Measurements from ENCODE around the gene CASP7. TPM values are rescaled to one million over a fixed set of nuclear protein-coding genes. Genes with fewer than 3 reads are reported as not detected.

The CASP7 gene
- total RNA-seq, 1 donor from 2014 or later, result 9.9 TPM

- no peak overlapping the region for H3K27ac ChIP-seq (replicated peaks)
- TF ChIP-seq CTCF (IDR thresholded peaks at IDR 0.05; ENCODE audit: borderline replicate concordance), result no peak
- intact Hi-C loops (cut with micrococcal nuclease), result no loop called here
- DNase-seq, result no peak
- no peaks in the 10 kb centered on the region for H3K9me3 ChIP-seq (replicated peaks)
- H3K36me3 ChIP-seq, result peaks cover 36% of the 10 kb centered on the region
- no peak overlapping the region for H3K4me3 ChIP-seq
- H3K27me3 ChIP-seq (ENCODE audit: low read depth), result no peaks in the 10 kb centered on the region
- H3K4me1 ChIP-seq, result peaks cover 3% of the 10 kb centered on the region
Observed at GRCh38 chr10:113732160-113732881, 52.6 kb downstream of the CASP7 start.

GRCh38 chr10:113732966-113733365 lies 53.3 kb downstream of the CASP7 start:
- Histone ChIP-seq H3K27me3 (ENCODE audit: low read depth) (no peaks in the 10 kb centered on the region), H3K4me3 (no peak overlapping the region), H3K36me3 (peaks cover 31% of the 10 kb centered on the region), H3K27ac (replicated peaks) (no peak overlapping the region), H3K4me1 (peaks cover 3% of the 10 kb centered on the region), H3K9me3 (replicated peaks) (no peaks in the 10 kb centered on the region)
- intact Hi-C loops (cut with micrococcal nuclease), result no loop called here
- no peak for TF ChIP-seq CTCF (IDR thresholded peaks at IDR 0.05; ENCODE audit: borderline replicate concordance)
- DNase-seq, result no peak

GRCh38 chr10:113733635-113734034 lies 53.9 kb downstream of the CASP7 start:
- Histone ChIP-seq H3K36me3 (peaks cover 25% of the 10 kb centered on the region), H3K4me1 (peaks cover 3% of the 10 kb centered on the region), H3K27ac (replicated peaks) (no peak overlapping the region), H3K9me3 (replicated peaks) (no peaks in the 10 kb centered on the region), H3K27me3 (ENCODE audit: low read depth) (no peaks in the 10 kb centered on the region), H3K4me3 (no peak overlapping the region)
- intact Hi-C loops (cut with micrococcal nuclease), result no loop called here
- TF ChIP-seq CTCF (IDR thresholded peaks at IDR 0.05; ENCODE audit: borderline replicate concordance), result no peak
- no peak for DNase-seq

- DNase-seq, result no peak
- intact Hi-C loops (cut with micrococcal nuclease), result no loop called here
- H3K27ac ChIP-seq (replicated peaks), result no peak overlapping the region
- TF ChIP-seq CTCF (IDR thresholded peaks at IDR 0.05; ENCODE audit: borderline replicate concordance), result no peak
- H3K4me3 ChIP-seq, result no peak overlapping the region
- peaks cover 2% of the 10 kb centered on the region for H3K36me3 ChIP-seq
- peaks cover 3% of the 10 kb centered on the region for H3K4me1 ChIP-seq
- peaks cover 2% of the 10 kb centered on the region for H3K27me3 ChIP-seq (ENCODE audit: low read depth)
- H3K9me3 ChIP-seq (replicated peaks), result no peaks in the 10 kb centered on the region
Observed at GRCh38 chr10:113735913-113736312, 56.2 kb downstream of the CASP7 start.

GRCh38 chr10:113736576-113736975 lies 56.9 kb downstream of the CASP7 start:
- Histone ChIP-seq H3K4me1 (peaks cover 3% of the 10 kb centered on the region), H3K36me3 (no peaks in the 10 kb centered on the region), H3K9me3 (replicated peaks) (no peaks in the 10 kb centered on the region), H3K4me3 (no peak overlapping the region), H3K27ac (replicated peaks) (no peak overlapping the region), H3K27me3 (ENCODE audit: low read depth) (peaks cover 7% of the 10 kb centered on the region)
- intact Hi-C loops (cut with micrococcal nuclease), result no loop called here
- TF ChIP-seq CTCF (IDR thresholded peaks at IDR 0.05; ENCODE audit: borderline replicate concordance), result no peak
- DNase-seq, result no peak
